ENCODE results near the gene CCNC.
A peak's percentile ranks its signal among the peaks of the same experiment; 100 is the strongest.

Gene CCNC

GRCh38 chr6:99543968-99544367 lies 24.5 kb downstream of the CCNC start:
- DNase-seq = no peak

DNA sequence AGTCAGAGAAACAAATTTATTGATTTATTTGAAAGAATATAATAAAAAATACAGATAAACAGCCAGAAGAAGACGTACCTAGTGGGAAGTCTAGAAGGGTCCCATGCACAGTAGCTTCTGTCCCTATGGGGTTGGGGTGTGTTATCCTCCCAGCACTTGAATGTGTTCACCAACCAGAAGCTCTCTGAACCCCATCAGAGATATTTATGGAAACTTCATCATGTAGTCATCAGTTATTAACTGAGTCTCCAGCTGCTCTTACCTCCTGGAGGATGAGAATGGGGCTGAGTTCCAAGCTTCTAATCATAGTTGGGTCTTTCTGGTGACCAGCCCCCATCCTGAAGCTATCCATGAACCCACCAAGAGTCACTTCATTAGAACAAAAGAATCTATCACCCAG lies 37.8 kb downstream of the CCNC start:
- no peak for DNase-seq

DNA sequence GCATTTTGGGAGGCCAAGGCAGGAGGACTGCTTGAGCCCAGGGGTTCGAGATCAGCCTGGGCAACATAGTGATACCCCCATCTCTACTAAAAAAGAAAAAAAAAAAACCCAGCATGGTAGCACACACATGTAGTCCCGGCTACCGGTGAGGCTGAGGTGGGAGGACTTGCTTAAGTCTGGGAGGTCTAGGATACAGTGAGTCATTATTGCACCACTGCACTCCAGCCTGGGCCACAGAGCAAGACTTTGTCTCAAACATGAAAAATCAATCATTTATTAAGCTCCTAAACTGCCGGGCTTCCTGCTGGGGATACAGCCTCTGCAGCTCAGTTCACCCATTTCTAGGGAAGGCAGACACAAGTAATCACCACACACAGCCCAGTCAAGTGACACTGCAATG lies 45.9 kb downstream of the CCNC start:
- DNase-seq = peak; percentile 65

- peak; percentile 58 for DNase-seq
Observed at GRCh38 chr6:99521633-99522151, 46.8 kb downstream of the CCNC start.

GRCh38 chr6:99520855-99521632 lies 47.4 kb downstream of the CCNC start:
- DNase-seq = peak; percentile 78

- no peak for DNase-seq
Observed at GRCh38 chr6:99519446-99519845, 49.0 kb downstream of the CCNC start.

DNA sequence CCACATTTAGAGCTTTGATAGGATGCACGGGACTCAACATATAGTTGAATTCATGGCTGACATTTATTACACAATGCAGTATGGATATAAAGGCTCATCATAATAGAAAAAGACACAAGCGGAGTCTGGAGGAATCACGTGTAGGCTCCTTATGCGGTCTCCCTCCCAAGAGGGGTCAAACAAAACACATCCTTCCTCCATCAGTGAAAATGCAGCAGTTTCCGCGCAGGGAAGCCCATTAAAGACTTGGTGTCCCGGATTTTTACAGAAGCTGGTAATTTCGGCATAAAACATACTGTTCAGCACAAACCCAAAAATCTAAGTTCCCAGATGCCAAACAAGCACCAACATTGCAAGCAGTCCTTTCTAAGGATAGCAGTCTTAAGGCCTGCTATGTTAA lies 54.4 kb downstream of the CCNC start:
- peak; percentile 24 for DNase-seq

DNA sequence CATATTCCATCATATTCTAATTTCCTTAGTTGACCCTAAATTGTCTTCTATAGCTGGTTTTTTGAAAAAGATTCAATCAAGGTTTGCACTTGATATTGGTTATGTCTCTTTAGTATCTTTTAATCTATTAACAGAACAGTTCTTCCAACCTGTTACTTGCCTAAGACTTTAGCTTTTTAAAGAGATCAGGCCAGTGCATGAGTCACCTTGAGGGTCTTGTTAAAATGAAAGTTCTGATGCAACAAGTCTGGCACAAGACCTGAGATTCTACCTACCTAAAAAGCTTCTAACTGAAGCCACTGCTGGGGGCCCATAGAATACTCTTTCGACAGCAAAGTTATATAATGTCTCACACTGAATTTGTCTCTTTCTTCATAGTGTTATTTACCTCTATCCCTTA lies 56.4 kb downstream of the CCNC start:
- DNase-seq = peak; percentile 27

DNA sequence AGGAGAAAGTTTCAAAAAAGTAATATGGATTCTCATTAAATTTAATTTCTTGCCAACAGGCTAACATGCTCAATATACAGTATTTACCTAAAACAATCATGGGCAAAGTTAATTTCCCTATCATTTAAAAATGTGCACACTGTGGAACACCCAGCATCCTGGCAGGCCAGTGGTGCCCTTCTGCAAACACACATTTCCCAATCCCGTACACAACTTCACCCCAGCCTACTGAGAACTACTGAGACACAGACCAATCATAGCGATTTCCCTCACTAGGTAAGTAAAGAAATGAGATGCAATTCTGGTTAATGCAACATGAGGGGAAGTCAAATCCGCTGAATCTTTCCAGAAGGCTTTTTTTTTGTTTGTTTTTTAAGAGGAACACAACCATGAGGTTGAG lies 60.8 kb downstream of the CCNC start:
- no peak for DNase-seq

GRCh38 chr6:99501762-99502161 lies 66.7 kb downstream of the CCNC start:
- no peak for DNase-seq

- DNase-seq = no peak
Observed at GRCh38 chr6:99498421-99498820, 70.0 kb downstream of the CCNC start.

GRCh38 chr6:99495466-99495865 lies 73.0 kb downstream of the CCNC start:
- DNase-seq = peak; percentile 2

Data from fibroblast of skin of abdomen (primary cell).